Measurements from ENCODE around the gene RSU1.
"Not testable (repeated sequence)": the region's sequence is repeated elsewhere in the genome, so short reads cannot be mapped to it uniquely, and the experiment has no call there.

RSU1 gene

DNA sequence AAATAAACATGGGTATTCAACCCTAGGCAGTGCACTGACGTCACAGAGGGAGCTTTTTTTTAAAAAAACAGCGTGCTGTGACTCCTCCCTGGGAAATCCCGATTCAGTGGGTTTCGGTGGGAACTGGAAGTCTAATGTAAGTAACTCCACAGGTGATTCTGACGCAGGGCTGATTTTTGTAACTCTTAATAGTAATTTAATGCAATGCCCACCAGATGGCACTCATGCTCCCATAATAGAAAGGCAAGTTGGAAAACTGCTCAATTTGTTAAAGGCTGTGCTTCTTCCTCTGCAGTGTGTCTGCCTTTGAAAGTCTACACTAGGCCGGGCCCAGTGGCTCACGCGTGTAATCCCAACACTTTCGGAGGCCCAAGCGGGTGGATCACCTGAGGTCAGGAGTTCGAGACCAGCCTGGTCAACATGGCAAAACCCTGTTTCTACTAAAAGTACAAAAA lies 10.9 kb upstream of the RSU1 start:
- TF ChIP-seq POLR2A (IDR thresholded peaks at IDR 0.05; ENCODE audit: low read depth, low read length): no peak
- no peak for TF ChIP-seq POLR2AphosphoS5 (IDR thresholded peaks at IDR 0.05; ENCODE audit: low read depth, low read length)
- TF ChIP-seq PAX5 (IDR thresholded peaks at IDR 0.05; ENCODE audit: insufficient read depth, low read length, severe bottlenecking): no peak
- no peak for TF ChIP-seq TAF1 (IDR thresholded peaks at IDR 0.05; ENCODE audit: low read depth, low read length)
- TF ChIP-seq POU2F2 (IDR thresholded peaks at IDR 0.05; ENCODE audit: low read depth, low read length): no peak
- TF ChIP-seq SPI1 (IDR thresholded peaks at IDR 0.05; ENCODE audit: low read depth, low read length): no peak
- DNase-seq (ENCODE audit: insufficient read length, low spot score) (no peak), FAIRE-seq (no peak)

DNA sequence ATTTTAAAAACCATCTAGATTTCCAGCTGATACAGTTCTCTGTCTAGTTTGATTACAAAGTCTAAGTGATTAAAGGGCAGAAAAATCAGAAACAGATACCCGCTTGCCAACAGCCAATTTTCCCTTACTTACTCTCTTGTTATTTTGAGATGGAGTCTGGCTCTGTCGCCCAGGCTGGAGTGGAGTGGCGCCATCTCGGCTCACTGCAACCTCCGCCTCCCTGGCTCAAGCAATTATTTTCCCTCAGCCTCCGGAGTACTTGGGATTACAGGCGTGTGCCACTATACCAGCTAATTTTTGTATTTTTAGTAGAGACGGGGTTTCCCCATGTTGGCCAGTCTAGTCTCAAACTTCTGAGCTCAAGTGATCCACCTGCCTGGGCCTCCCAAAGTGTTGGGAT lies 10.2 kb upstream of the RSU1 start:
- not testable (repeated sequence) for DNase-seq (ENCODE audit: insufficient read length, low spot score); FAIRE-seq

DNA sequence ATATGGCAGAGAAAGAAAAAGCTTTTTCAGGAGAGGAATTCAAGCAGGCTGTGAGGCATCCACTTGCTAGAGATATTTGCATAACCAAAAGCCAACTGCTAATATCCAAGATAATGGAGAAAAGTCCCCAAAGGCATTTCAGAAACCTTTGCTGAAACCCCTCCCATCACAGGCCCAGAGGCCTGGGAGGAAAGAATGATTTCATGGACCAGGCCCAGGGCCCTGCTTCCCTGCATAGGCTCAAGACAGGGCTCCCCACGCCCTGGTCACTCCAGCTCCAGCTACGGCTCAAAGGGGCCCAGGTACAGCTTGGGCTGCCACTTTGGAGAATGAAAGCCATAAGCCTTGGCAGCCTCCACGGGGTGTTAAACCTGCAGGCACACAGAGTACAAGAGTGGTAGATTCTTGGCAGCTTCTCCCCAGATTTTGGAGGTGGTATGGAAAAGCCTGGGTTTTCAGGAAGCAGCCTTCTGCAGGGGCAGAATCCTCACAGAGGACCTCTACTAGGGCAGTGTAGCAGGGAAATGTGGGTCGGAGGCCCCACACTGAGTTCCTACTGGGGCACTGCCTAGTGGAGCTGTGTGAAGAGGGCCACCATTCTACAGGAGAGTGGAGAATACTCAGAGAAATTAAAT lies 5.6 kb upstream of the RSU1 start:
- TF ChIP-seq POLR2A (IDR thresholded peaks at IDR 0.05; ENCODE audit: low read depth, low read length) (no peak), SPI1 (IDR thresholded peaks at IDR 0.05; ENCODE audit: low read depth, low read length) (no peak), POLR2AphosphoS5 (IDR thresholded peaks at IDR 0.05; ENCODE audit: low read depth, low read length) (no peak), PAX5 (IDR thresholded peaks at IDR 0.05; ENCODE audit: insufficient read depth, low read length, severe bottlenecking) (no peak), TAF1 (IDR thresholded peaks at IDR 0.05; ENCODE audit: low read depth, low read length) (no peak), POU2F2 (IDR thresholded peaks at IDR 0.05; ENCODE audit: low read depth, low read length) (no peak)
- DNase-seq (ENCODE audit: insufficient read length, low spot score) (no peak), FAIRE-seq (no peak)

DNA sequence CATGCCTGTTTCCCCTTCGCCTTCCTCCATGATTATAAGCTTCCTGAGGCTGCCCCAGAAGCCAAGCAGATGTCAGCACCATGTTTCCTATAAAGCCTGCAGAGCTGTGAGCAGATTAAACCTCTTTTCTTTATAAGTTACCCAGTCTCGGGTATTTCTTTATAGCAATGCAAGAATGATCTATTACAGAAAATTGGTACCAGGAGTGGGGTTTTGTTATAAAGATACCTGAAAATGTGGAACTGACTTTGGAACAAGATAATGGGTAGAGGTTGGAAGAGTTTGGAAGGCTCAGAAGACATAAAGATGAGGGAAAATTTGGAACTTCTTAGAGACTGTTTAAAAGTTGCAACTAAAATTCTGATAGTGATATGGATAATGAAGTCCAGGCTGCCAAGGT lies 4.8 kb upstream of the RSU1 start:
- no peak for FAIRE-seq
- TF ChIP-seq PAX5 (IDR thresholded peaks at IDR 0.05; ENCODE audit: insufficient read depth, low read length, severe bottlenecking) (no peak), POLR2AphosphoS5 (IDR thresholded peaks at IDR 0.05; ENCODE audit: low read depth, low read length) (no peak), POLR2A (IDR thresholded peaks at IDR 0.05; ENCODE audit: low read depth, low read length) (no peak), POU2F2 (IDR thresholded peaks at IDR 0.05; ENCODE audit: low read depth, low read length) (no peak), TAF1 (IDR thresholded peaks at IDR 0.05; ENCODE audit: low read depth, low read length) (no peak)
- no peak for DNase-seq (ENCODE audit: insufficient read length, low spot score)

DNA sequence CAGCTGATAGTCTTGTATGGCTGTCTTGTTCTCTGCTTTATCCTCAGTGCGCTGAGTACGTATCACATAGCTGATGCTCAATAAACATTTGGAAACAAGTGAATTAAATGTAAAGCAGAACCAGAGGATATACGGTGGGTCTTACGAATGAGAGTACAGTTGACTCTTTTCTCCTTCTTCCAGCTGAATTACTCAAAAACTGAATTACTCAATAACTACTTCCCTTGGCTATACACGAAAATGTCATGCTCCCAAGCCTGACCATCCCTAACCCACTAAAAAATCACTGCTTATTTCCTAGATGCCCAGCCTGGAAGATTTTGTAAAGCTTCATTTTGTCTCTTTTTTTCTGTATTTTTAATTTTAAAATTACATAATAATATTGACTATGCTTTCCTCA lies 3.2 kb upstream of the RSU1 start:
- TF ChIP-seq POLR2AphosphoS5 (IDR thresholded peaks at IDR 0.05; ENCODE audit: low read depth, low read length) (no peak), POU2F2 (IDR thresholded peaks at IDR 0.05; ENCODE audit: low read depth, low read length) (no peak), POLR2A (IDR thresholded peaks at IDR 0.05; ENCODE audit: low read depth, low read length) (no peak), PAX5 (IDR thresholded peaks at IDR 0.05; ENCODE audit: insufficient read depth, low read length, severe bottlenecking) (no peak), SPI1 (IDR thresholded peaks at IDR 0.05; ENCODE audit: low read depth, low read length) (no peak), TAF1 (IDR thresholded peaks at IDR 0.05; ENCODE audit: low read depth, low read length) (no peak)
- no peak for FAIRE-seq
- DNase-seq (ENCODE audit: insufficient read length, low spot score): no peak

DNA sequence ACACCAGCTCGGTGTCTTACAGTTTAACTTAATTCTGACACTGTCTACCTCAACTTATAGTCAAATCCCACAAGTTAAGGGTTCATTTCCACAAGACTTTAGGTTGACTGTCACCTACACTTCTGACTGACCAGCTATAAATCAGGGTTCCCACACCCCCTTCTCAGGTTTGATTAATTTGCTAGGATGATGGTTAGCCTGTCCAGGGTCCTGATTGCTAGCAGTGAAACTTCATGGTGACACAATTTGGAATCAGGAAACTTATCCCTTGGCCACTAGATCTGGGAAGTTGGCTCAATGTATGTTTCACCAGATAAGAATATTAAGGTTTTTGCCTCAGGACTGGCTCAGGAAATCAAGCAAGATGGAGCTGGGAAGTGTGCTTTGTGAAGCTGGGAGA lies 2.8 kb upstream of the RSU1 start:
- FAIRE-seq (no peak), DNase-seq (ENCODE audit: insufficient read length, low spot score) (no peak)
- TF ChIP-seq PAX5 (IDR thresholded peaks at IDR 0.05; ENCODE audit: insufficient read depth, low read length, severe bottlenecking) (no peak), TAF1 (IDR thresholded peaks at IDR 0.05; ENCODE audit: low read depth, low read length) (no peak), POU2F2 (IDR thresholded peaks at IDR 0.05; ENCODE audit: low read depth, low read length) (no peak), POLR2AphosphoS5 (IDR thresholded peaks at IDR 0.05; ENCODE audit: low read depth, low read length) (no peak), POLR2A (IDR thresholded peaks at IDR 0.05; ENCODE audit: low read depth, low read length) (no peak), SPI1 (IDR thresholded peaks at IDR 0.05; ENCODE audit: low read depth, low read length) (no peak)

DNA sequence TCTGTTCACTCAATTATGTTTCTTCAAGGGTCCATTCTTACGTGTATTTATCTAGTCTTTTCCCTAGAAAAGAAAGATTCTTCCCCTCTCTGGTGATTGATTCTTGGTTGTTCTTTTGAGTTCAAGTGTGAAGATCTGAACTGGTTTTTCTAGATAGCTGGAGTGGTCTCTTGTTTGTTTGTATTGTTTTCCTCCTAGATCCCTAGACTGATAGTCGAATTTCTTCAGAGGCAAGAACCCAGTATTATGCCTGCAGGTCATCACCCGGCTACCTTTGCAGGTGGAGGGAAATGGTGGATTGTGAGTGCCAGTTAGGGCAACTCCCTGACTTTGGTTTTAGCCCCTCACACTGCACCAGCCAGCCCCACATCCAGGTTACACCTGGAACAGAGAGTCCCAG lies 2.2 kb upstream of the RSU1 start:
- TF ChIP-seq POLR2A (IDR thresholded peaks at IDR 0.05; ENCODE audit: low read depth, low read length) (no peak), TAF1 (IDR thresholded peaks at IDR 0.05; ENCODE audit: low read depth, low read length) (no peak), PAX5 (IDR thresholded peaks at IDR 0.05; ENCODE audit: insufficient read depth, low read length, severe bottlenecking) (no peak), POU2F2 (IDR thresholded peaks at IDR 0.05; ENCODE audit: low read depth, low read length) (no peak), SPI1 (IDR thresholded peaks at IDR 0.05; ENCODE audit: low read depth, low read length) (no peak), POLR2AphosphoS5 (IDR thresholded peaks at IDR 0.05; ENCODE audit: low read depth, low read length) (no peak)
- DNase-seq (ENCODE audit: insufficient read length, low spot score): no peak
- no peak for FAIRE-seq

DNA sequence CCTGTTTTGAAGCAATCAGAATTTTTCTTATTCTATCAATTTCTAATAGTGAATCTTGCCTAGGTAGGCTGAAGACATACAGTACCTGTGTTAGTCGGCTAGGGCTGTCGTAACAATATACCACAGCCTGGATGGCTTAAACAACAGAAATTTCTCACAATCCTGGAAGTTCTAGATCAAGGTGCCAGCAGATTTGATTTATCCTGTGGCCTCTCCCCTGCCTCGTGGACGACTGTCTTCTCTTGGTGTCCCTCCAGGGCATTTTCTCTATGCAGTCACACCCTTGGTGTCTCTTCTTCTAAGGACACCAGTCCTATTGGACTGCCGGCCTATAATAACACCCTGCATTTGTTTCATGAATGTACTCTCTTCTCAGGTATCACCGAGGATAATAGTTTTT lies 1.8 kb upstream of the RSU1 start:
- TF ChIP-seq POLR2AphosphoS5 (IDR thresholded peaks at IDR 0.05; ENCODE audit: low read depth, low read length): no peak
- TF ChIP-seq SPI1 (IDR thresholded peaks at IDR 0.05; ENCODE audit: low read depth, low read length): no peak
- TF ChIP-seq PAX5 (IDR thresholded peaks at IDR 0.05; ENCODE audit: insufficient read depth, low read length, severe bottlenecking): no peak
- TF ChIP-seq POU2F2 (IDR thresholded peaks at IDR 0.05; ENCODE audit: low read depth, low read length): no peak
- no peak for TF ChIP-seq TAF1 (IDR thresholded peaks at IDR 0.05; ENCODE audit: low read depth, low read length)
- no peak for TF ChIP-seq POLR2A (IDR thresholded peaks at IDR 0.05; ENCODE audit: low read depth, low read length)
- FAIRE-seq: no peak
- no peak for DNase-seq (ENCODE audit: insufficient read length, low spot score)

DNA sequence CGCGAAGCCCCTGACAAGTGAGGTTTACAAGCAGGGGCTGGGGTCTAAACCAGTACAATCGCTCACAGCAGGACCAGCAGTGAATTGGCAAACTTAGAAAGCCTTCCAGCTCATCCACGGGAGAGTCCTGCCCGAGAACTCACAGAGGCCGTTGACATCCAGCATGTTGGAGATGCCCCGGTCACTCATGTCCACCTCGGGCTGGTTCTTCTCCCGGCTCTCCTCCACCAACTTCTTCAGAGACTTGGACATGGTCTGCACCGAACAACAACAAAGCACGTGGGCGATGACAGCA lies 447 bp downstream of the RSU1 start:
- no peak for FAIRE-seq
- no peak for DNase-seq (ENCODE audit: insufficient read length, low spot score)
- TF ChIP-seq POU2F2 (IDR thresholded peaks at IDR 0.05; ENCODE audit: low read depth, low read length) (no peak), POLR2AphosphoS5 (IDR thresholded peaks at IDR 0.05; ENCODE audit: low read depth, low read length) (no peak)

DNA sequence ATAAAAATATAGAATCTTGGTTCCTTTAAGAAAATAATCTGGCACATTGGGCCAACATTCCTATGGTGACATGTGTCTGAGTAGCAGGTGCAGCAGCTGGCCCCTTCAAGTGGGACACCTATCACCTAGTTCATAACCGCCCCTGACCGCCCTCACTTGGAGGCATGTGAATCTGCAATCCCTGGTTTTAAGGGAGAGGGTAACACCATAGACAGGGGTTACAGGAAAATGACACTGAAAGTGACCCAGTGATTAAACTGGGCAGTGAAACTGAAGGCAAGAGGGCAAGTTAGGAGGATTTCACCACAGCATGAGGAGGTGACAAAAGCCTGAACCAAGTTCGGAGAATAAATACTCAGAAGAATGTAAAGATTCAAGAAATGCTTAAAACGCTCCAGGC lies 1.1 kb downstream of the RSU1 start:
- DNase-seq (ENCODE audit: insufficient read length, low spot score) (no peak), FAIRE-seq (no peak)
- TF ChIP-seq POLR2AphosphoS5 (IDR thresholded peaks at IDR 0.05; ENCODE audit: low read depth, low read length) (no peak), POU2F2 (IDR thresholded peaks at IDR 0.05; ENCODE audit: low read depth, low read length) (no peak), POLR2A (IDR thresholded peaks at IDR 0.05; ENCODE audit: low read depth, low read length) (no peak), SPI1 (IDR thresholded peaks at IDR 0.05; ENCODE audit: low read depth, low read length) (no peak), TAF1 (IDR thresholded peaks at IDR 0.05; ENCODE audit: low read depth, low read length) (no peak), PAX5 (IDR thresholded peaks at IDR 0.05; ENCODE audit: insufficient read depth, low read length, severe bottlenecking) (no peak)

Measured in GM12891 (cell line).